Measurements from ENCODE around the gene PCDHA5.
"Not testable (repeated sequence)": the region's sequence is repeated elsewhere in the genome, so short reads cannot be mapped to it uniquely, and the experiment has no call there.

PCDHA5 gene

DNA sequence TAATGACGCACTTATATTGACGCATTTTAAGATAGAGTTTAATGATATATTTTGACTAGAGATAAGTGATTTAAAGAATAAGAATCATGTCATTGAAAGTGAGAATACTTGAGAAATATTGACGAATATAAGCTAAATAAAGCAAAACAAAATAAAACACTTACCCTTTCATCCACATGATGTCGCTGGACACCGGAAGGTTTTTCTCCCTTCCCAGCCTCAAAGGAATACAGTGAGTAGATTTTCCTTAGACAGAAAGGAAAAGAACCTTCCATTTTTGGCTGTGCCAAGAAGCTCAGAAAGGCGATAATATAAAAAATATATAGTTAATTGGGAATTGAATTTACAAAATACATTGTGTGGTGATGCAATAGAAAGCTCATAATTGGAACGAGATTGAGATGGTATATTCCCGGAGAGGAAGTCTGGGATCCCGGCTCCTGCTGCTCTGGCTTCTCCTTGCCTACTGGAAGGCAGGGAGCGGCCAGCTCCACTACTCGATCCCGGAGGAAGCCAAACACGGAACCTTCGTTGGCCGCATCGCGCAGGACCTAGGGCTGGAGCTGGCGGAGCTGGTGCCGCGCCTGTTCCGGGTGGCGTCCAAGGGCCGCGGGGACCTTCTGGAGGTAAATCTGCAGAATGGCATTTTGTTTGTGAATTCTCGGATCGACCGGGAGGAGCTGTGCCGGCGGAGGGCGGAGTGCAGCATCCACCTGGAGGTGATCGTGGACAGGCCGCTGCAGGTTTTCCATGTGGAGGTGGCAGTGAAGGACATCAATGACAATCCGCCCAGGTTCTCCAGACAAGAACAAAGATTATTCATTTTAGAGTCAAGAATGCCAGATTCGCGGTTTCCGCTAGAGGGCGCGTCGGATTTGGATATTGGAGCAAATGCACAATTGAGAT lies at the start of gene PCDHA5:
TSS of gene PCDHA5 (plus strand) at position 239 of the 906 bp plus-strand sequence.
- no peak for DNase-seq

DNA sequence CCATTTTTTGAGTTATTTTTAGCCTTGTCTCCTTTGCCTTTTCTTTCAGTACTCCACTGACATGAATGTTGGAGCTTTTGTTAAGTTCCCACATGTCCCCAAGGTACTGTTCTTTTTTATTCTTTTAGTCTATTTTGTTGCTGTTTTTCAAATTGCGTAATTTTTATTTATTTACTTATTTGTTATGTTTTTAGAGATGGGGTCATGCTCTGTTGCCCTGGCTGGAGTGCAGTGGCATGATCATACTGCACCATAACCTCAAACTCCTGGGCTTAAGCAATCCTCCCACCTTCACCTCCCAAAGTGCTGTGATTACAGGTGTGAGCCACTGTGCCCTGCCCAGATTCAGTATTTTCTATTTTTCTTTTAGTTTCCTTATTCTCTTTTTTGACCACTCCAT lies 40.9 kb upstream of the PCDHA5 start:
- no peak for DNase-seq

DNA sequence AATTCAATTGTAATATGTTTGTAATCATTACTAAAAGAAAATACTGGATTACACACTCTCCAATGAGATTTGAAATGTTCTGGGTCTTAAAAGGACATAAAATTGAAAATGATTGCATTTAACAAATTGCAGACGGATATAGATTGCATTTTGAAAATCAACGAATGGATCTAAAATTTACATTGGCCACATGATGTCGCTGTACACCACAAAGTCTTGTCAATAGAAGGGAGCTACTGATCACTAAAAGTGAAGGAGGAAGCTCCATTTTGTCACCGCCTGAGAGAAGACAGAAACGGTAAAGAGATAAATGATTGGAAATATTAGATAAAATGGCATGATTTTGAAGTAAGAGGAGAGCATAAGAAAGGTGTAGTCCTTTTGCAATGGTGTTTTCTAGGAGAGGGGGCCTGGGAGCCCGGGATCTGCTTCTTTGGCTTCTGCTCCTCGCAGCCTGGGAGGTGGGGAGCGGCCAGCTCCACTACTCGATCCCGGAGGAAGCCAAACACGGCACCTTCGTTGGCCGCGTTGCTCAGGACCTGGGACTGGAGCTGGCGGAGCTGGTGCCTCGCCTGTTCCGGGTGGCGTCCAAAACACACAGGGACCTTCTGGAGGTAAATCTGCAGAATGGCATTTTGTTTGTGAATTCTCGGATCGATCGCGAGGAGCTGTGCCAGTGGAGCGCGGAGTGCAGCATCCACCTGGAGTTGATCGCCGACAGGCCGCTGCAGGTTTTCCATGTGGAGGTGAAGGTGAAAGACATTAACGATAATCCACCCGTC lies 35.3 kb upstream of the PCDHA5 start, which contains the start of gene PCDHA1:
TSS of gene PCDHA1 (plus strand) at position 236 of the 782 bp plus-strand sequence.
- no peak for DNase-seq

DNA sequence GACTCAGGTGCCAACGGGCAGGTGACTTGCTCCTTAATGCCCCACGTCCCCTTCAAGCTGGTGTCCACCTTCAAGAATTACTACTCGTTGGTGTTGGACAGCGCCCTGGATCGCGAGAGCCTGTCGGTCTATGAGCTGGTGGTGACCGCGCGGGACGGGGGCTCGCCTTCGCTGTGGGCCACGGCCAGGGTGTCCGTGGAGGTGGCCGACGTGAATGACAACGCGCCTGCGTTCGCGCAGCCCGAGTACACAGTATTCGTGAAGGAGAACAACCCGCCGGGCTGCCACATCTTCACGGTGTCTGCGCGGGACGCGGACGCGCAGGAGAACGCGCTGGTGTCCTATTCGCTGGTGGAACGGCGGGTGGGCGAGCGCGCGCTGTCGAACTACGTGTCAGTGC lies 34.0 kb upstream of the PCDHA5 start:
- not testable (repeated sequence) for DNase-seq

DNA sequence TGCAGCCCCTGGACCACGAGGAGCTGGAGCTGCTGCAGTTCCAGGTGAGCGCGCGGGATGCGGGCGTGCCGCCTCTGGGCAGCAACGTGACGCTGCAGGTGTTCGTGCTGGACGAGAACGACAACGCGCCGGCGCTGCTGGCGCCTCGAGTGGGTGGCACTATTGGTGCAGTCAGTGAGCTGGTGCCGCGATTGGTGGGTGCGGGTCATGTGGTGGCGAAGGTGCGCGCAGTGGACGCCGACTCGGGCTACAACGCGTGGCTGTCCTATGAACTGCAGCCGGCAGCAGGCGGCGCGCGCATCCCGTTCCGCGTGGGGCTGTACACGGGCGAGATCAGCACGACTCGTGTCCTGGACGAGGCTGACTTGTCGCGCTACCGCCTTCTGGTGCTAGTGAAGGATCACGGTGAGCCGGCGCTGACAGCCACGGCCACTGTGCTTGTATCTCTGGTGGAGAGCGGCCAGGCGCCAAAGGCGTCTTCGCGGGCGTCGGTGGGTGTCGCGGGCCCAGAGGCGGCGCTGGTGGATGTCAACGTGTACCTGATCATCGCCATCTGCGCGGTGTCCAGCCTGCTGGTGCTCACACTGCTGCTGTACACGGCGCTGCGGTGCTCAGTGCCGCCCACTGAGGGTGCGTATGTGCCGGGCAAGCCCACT lies 33.4 kb upstream of the PCDHA5 start:
- DNase-seq: not testable (repeated sequence)

DNA sequence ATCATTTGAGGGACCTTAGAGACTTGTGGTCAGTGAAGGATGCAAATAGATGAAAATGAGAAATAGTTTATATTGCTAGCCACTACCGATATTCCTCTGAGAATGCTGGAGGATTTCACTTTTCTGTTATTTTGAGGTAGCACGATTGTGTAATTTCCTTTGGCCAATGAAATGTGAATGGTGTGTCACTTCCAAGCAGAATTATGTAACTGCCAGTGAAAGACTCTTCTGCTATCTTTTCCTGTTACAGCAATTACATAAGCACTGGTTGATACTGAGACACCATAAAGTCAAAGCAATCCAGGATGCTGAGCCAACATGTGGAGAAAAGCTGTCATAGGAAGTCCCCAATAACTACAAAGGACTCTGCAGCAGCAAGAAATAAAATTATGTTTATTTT lies 30.3 kb upstream of the PCDHA5 start:
- DNase-seq: no peak

DNA sequence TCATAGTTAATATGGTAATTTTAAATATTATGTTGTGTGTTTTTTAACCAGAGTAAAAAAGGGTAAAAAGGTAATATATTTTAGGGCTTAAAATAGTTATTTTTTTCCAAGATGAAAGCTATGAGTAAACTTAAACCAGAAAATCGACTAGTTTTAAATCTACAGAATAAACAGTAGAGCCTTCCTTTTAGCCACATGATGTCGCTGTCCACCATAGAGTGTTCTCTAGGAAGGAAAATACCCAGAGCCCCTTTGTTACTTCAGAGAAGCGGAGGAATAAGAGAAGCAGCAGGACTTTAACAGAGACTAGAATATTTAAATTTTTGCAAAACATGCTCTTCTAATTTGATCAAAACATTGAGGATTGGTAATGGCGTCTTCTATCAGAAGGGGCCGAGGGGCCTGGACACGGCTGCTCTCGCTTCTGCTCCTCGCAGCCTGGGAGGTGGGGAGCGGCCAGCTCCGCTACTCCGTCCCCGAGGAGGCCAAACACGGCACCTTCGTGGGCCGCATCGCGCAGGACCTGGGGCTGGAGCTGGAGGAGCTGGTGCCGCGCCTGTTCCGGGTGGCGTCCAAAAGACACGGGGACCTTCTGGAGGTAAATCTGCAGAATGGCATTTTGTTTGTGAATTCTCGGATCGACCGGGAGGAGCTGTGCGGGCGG lies 26.7 kb upstream of the PCDHA5 start, which contains the start of gene PCDHA2:
TSS of gene PCDHA2 (plus strand) at position 258 of the 664 bp plus-strand sequence.
- no peak for DNase-seq

DNA sequence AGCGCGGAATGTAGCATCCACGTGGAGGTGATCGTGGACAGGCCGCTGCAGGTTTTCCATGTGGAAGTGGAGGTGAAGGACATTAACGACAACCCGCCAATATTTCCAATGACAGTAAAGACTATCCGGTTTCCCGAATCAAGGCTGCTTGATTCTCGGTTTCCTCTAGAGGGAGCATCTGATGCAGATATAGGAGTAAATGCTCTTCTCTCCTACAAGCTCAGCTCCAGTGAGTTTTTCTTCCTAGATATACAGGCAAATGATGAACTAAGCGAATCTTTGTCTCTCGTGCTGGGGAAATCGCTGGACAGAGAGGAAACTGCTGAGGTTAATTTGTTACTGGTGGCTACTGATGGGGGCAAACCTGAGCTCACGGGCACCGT lies 26.2 kb upstream of the PCDHA5 start:
- DNase-seq: no peak

DNA sequence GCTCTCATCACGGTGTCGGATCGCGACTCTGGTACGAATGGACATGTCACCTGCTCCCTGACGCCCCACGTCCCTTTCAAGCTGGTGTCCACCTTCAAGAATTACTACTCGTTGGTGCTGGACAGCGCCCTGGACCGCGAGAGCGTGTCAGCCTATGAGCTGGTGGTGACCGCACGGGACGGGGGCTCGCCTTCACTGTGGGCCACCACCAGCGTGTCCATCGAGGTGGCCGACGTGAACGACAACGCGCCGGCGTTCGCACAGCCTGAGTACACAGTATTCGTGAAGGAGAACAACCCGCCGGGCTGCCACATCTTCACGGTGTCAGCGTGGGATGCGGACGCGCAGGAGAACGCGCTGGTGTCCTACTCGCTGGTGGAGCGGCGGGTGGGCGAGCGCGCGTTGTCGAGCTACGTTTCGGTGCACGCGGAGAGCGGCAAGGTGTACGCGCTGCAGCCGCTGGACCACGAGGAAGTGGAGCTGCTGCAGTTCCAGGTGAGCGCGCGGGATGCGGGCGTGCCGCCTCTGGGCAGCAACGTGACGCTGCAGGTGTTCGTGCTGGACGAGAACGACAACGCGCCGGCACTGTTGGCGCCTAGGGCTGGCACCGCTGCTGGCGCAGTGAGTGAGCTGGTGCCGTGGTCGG lies 25.2 kb upstream of the PCDHA5 start:
- not testable (repeated sequence) for DNase-seq

DNA sequence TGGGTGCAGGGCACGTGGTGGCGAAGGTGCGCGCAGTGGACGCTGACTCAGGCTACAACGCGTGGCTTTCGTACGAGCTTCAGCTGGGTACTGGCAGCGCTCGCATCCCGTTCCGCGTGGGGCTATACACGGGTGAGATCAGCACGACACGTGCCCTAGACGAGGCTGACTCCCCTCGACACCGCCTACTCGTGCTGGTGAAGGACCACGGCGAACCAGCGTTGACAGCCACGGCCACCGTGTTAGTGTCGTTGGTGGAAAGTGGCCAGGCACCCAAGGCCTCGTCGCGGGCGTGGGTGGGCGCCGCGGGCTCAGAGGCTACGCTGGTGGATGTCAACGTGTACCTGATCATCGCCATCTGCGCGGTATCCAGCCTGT lies 24.7 kb upstream of the PCDHA5 start:
- DNase-seq: no peak

DNA sequence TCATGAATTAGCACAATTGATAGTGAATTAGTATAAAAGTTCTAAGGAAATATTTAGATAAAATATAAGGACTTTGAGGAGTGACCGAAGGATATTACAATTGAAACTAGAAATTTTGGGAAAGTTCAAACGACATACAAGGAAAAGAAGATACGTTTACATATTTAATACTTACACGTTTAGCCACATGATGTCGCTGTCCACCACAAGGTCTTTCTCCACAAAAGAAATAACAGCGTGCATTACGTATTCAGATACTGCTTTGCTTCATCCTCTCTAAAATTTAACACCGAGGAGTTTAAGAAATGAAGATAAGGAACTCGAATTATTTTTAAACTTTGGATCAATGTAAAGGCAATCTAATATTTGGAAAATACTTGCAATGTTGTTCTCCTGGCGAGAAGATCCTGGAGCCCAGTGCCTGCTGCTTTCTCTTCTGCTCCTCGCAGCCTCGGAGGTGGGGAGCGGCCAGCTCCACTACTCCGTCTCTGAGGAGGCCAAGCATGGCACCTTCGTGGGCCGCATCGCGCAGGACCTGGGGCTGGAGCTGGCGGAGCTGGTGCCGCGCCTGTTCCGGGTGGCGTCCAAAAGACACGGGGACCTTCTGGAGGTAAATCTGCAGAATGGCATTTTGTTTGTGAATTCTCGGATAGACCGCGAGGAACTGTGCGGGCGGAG lies 20.5 kb upstream of the PCDHA5 start, which contains the start of gene PCDHA3:
TSS of gene PCDHA3 (plus strand) at position 242 of the 678 bp plus-strand sequence.
- no peak for DNase-seq

DNA sequence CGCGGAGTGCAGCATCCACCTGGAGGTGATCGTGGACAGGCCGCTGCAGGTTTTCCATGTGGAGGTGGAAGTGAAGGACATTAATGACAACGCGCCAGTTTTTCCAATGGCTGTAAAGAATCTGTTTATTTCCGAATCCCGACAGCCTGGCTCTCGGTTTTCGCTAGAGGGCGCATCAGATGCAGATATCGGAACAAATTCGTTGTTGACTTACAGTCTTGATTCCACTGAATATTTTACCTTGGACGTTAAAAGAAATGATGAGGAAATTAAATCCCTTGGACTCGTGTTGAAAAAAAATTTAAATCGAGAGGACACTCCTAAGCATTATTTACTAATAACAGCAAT lies 19.9 kb upstream of the PCDHA5 start:
- DNase-seq: no peak

DNA sequence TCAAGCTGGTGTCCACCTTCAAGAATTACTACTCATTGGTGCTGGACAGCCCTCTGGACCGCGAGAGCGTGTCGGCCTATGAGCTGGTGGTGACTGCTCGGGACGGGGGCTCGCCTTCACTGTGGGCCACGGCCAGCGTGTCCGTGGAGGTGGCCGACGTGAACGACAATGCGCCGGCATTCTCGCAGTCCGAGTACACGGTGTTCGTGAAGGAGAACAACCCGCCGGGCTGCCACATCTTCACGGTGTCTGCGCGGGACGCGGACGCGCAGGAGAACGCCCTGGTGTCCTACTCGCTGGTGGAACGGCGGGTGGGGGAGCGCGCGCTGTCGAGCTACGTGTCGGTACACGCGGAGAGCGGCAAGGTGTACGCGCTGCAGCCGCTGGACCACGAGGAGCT lies 19.0 kb upstream of the PCDHA5 start:
- not testable (repeated sequence) for DNase-seq

DNA sequence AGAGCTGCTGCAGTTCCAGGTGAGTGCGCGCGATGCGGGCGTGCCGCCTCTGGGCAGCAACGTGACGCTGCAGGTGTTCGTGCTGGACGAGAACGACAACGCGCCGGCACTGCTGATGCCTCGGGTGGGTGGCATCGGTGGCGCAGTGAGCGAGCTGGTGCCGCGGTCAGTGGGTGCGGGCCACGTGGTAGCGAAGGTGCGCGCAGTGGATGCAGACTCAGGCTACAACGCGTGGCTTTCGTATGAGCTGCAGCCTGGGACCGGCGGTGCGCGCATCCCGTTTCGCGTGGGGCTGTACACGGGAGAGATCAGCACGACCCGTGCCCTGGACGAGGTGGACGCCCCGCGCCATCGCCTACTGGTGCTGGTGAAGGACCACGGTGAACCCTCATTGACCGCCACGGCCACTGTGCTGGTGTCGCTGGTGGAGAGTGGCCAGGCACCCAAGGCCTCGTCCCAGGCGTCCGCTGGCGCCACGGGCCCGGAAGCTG lies 18.6 kb upstream of the PCDHA5 start:
- no peak for DNase-seq

DNA sequence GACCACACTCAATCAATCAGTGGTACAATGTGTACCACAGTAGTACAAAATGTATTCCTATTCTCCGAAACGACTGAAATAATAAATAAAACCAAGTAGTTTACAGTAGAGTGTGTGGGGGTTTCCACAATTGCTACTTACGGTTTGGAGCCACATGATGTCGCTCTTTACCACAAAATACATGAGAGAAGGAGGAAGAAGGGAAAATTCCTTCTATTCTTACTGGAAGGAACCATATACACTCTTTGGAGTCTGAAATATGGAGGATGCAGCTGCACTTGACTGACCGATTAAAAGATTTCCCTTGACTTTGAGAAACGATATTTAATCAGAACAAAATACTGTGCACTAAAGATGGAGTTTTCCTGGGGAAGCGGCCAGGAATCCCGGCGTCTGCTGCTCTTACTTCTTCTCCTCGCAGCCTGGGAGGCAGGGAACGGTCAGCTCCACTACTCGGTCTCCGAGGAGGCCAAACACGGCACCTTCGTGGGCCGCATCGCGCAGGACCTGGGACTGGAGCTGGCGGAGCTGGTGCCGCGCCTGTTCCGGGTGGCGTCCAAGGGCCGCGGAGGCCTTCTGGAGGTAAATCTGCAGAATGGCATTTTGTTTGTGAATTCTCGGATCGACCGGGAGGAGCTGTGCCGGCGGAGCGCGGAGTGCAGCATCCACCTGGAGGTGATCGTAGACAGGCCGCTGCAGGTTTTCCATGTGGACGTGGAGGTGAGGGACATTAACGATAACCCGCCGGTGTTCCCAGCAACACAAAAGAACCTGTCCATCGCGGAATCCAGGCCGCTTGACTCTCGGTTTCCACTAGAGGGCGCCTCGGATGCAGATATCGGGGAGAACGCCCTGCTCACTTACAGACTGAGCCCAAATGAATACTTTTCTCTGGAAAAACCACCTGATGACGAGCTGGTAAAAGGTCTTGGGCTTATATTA lies 14.3 kb upstream of the PCDHA5 start, which contains the start of gene PCDHA4:
TSS of gene PCDHA4 (plus strand) at position 235 of the 942 bp plus-strand sequence.
- no peak for DNase-seq

DNA sequence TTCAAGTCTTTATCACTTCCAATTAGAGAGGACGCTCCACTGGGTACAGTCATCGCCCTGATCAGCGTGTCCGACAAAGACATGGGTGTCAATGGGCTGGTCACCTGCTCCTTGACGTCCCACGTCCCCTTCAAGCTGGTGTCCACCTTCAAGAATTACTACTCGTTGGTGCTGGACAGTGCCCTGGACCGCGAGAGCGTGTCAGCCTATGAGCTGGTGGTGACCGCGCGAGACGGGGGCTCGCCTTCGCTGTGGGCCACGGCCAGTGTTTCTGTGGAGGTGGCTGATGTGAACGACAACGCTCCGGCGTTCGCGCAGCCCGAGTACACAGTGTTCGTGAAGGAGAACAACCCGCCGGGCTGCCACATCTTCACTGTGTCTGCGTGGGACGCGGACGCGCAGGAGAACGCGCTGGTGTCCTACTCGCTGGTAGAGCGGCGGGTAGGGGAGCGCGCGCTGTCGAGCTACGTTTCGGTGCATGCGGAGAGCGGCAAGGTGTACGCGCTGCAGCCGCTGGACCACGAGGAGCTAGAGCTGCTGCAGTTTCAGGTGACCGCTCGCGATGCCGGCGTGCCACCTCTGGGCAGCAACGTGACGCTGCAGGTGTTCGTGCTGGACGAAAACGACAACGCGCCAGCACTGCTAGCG lies 13.0 kb upstream of the PCDHA5 start:
- DNase-seq: not testable (repeated sequence)

DNA sequence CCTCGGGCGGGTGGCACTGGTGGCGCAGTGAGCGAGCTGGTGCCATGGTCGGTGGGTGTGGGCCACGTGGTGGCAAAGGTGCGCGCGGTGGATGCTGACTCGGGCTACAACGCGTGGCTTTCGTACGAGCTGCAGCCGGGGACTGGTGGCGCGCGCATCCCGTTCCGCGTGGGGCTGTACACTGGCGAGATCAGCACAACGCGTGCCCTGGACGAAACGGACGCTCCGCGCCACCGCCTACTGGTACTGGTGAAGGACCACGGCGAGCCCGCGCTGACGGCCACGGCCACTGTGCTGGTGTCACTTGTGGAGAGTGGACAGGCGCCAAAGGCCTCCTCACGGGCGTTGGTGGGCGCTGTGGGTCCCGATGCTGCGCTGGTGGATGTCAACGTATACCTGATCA lies 12.5 kb upstream of the PCDHA5 start:
- DNase-seq: no peak

DNA sequence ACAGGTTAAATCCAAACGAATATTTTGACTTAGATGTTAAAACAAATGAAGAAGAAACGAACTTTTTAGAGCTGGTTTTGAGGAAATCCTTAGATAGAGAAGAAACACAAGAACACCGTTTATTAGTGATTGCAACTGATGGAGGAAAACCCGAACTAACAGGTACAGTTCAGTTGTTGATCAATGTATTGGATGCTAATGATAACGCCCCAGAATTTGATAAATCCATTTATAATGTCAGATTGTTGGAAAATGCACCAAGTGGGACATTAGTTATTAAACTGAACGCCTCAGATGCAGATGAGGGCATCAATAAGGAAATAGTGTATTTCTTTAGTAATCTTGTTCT lies 842 bp downstream of the PCDHA5 start:
- DNase-seq: no peak

DNA sequence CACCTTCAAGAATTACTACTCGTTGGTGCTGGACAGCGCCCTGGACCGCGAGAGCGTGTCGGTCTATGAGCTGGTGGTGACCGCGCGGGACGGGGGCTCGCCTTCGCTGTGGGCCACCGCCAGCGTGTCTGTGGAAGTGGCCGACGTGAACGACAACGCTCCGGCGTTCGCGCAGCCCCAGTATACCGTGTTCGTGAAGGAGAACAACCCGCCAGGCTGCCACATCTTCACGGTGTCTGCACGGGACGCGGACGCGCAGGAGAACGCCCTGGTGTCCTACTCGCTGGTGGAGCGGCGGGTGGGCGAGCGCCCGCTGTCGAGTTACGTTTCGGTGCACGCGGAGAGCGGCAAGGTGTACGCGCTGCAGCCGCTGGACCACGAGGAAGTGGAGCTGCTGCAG lies 1.6 kb downstream of the PCDHA5 start:
- not testable (repeated sequence) for DNase-seq

DNA sequence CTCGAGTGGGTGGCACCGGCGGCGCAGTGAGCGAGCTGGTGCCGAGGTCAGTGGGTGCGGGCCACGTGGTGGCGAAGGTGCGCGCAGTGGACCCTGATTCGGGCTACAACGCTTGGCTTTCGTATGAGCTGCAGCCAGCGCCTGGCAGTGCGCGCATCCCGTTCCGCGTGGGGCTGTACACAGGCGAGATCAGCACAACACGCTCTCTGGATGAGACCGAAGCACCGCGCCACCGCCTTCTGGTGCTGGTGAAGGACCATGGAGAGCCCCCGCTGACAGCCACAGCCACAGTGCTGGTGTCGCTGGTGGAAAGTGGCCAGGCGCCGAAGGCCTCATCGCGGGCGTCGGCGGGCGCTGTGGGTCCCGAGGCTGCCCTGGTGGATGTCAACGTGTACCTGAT lies 2.1 kb downstream of the PCDHA5 start:
- DNase-seq: no peak

All from activated effector memory CD4-positive, alpha-beta T cell treated with Interleukin-2 at 50 U/mL for 16 hours (primary cell).